ENCODE measurements around the gene MTHFD2L.
A peak's percentile ranks its signal among the peaks of the same experiment; 100 is the strongest.

The MTHFD2L gene

DNA sequence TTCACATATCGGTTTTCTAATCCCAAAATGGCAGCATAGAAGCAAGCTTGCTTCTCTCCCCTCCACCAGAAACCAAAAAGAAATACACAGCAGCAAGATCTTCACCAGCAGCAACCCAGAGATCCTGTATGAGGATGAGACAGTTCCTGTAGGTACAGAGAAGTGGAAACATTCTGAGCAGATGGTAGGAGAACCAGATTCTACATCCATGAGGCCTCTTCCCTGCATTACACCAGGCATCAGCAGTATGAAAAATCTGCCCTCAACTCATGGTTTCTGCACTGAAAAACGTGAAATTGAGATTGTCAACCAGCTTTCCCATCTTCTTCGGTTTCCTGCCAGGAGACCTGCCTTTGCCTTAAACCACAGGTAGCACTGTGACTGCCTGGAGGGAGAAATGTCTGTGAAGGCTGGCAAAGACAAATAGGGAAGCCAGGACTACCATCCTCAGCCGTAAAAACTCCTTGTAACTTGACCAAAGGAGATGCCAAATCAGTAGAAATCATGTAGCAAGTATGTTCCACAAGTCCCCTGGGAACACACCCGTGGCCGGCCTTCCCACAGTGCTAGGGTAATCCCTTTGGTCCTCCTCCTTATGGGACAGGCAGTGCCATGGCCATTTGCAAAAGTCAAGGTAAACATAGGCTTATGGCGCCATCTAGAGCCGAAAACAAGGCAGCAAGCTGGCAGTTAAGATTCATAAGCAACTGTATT lies 24.0 kb upstream of the MTHFD2L start:
- DNase-seq: peak in 3 of 6 experiments; percentile 2 to 21 (median 6)

DNA sequence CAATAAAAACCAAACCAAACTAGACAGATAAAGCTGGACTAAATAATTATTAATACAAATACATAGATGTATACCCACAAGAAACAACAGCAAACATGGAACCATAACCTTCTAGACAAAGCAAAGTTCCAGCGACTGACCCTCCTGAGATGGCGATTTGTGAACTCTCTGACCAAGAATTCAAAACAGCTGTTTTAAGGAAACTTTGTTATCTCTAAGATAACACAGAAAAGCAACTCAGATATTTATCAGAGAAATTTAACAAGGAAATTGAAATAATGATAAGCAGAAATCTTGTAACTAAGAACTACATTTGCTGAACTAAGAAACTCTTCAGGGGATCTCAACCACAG lies 23.4 kb upstream of the MTHFD2L start:
- DNase-seq: no peak

GRCh38 chr4:74146581-74147129 lies 11.3 kb upstream of the MTHFD2L start:
- no peak for DNase-seq

DNA sequence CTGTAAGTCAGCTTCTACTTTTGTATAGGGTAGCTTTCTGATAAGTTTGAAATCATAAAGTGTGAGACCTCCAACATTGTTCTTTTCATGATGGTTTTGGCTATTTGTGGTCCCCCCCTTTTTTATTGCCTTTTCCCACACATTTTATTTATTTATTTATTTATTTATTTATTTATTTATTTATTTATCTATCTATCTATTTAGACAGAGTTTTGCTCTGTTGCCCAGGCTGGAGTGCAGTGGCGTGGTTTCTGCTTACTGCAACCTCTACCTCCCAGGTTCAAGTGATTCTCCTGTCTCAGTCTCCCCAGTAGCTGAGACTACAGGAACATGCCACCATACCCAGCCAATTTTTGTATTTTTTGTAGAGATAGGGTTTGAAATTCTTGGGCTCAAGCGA lies 9.7 kb upstream of the MTHFD2L start:
- DNase-seq: no peak

DNA sequence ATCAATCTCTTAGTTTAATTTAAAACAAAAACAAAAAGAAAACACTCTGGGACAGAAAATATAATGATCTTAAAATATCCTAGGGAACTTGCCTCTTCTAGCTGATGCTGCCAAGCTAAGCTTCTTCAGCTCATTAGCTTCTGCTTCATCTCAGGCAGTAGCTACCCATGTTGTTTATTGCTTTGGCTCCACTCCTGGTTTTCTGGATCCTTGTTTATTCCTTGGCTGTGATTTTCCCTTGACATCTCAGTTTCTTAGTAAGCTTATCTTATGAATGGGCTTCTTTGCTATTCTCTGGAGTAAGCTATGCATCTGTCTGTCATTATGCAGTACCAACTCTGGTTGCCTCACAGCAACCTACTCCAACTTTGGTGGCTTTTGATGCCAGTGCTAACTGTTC lies 5.1 kb upstream of the MTHFD2L start:
- no peak for DNase-seq

- no peak for DNase-seq
These were observed 1.4 kb upstream of the MTHFD2L start for GRCh38 chr4:74156521-74156920.

DNA sequence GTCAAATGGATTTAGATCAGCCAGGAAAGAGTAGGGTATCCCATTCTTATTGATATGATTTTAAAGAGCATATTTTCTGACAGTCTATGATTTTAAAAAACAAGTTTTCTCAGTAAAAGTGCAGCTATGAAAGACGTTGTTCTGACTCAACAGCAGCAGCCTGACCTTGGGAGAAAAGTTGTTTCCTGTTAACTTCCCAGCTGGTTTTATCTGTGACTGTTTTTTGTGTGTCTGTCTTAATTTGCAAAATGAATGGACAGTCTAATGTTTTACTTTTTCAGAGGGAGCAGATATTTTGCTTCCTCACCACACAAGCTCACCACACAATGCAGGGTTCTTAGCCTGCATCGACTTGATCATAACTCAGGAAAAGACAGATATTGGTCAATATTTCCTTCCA lies 764 bp upstream of the MTHFD2L start:
- no peak for DNase-seq

- DNase-seq: peak in 1 of 6 experiments; percentile 22
These were observed 686 bp downstream of the MTHFD2L start for GRCh38 chr4:74158466-74159142.

GRCh38 chr4:74159143-74159709 lies 1.3 kb downstream of the MTHFD2L start:
- DNase-seq: no peak

- no peak for DNase-seq
These were observed 3.9 kb downstream of the MTHFD2L start for GRCh38 chr4:74161666-74162450.

DNA sequence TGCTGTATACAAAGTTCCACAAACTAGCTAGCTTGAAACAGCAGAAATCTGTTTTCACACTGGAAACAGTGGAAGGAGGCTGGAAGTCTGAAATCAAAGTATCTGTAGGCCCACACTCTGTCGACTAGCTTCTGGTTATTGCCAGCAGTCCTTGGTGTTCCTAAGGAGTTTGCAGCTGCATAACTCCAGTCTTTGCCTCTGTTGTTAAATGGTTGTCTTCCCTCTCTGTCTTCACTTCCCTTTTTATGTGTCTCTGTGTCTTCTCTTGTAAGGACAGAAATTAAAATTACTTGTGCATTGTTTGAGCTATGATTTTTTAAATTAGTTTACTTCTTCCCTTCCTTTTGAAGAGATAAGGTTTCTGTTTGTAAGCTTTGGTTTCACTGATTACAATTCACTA lies 8.2 kb downstream of the MTHFD2L start:
- no peak for DNase-seq

- no peak for DNase-seq
These were observed 8.9 kb downstream of the MTHFD2L start for GRCh38 chr4:74166818-74167217.

- DNase-seq: no peak
These were observed 9.7 kb downstream of the MTHFD2L start for GRCh38 chr4:74167585-74167984.

DNA sequence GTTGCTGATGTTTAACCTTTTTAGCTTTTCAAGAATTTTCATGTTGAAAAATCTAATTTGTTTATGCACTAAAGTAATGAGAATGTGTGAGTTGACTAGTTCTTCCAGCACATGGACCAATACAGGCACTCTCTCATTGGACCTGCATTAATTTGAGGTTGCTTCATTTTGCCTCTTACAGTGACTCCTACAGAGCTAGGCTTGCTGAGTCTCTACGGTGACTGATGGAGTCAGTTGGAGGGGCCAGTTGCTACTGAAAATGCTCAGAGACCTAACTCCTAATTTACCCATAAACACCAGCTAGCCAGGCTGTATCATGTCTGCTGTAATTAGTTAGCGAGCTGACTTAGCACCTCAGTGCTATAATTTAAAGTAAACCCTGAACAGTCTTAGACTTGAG lies 10.9 kb downstream of the MTHFD2L start:
- DNase-seq: no peak

DNA sequence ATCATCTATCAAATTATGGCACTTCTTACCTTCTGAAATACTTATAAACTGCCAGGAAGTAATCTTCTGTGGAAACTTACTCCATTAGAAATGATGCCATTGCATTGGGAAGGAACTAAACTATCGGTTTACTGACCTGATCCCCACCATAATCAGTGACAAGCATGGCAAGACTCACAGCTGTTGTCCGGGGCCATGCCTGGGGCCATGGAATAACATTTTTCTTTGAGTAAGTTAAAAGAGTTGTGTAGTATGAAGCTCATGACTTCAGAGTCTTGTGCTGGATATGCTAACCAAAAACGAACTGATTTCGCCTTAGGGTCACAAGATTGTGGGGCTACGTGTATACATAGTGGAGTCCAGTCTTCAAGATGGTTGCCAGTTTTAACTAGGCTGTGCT lies 15.4 kb downstream of the MTHFD2L start:
- DNase-seq: no peak

DNA sequence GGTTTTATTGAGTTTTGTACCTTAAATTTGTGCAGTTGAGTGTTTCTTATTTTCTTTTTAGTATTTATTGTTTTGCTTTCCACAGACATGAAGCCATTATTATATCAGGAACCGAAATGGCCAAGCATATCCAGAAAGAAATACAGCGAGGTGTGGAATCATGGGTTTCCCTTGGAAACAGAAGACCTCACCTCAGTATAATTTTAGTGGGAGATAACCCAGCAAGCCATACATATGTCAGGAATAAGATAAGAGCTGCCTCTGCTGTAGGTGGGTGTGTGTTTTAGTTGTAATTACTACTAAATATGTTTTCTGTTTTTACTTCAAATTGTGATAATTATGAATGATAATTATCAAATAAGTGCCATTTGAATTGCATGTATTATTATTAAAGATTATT lies 16.5 kb downstream of the MTHFD2L start:
- DNase-seq: no peak

DNA sequence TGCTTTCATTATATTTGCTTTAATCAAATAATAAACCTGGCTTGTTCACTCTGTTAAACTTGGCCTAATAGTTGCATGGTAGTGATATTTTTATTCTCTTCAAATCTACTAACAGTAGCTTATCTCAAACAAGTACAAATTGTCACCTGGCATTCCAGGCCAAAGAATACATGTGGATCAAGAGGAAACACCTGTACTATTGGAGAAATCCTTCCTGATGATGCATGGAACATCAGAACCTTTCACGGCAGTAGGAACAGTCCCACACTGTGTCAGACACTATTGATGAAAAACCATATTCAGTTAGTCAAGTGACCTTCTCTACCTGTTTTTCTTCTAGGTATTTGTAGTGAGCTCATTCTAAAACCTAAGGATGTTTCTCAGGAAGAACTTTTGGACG lies 17.0 kb downstream of the MTHFD2L start:
- DNase-seq: no peak

- no peak for DNase-seq
These were observed 17.5 kb downstream of the MTHFD2L start for GRCh38 chr4:74175379-74175778.

DNA sequence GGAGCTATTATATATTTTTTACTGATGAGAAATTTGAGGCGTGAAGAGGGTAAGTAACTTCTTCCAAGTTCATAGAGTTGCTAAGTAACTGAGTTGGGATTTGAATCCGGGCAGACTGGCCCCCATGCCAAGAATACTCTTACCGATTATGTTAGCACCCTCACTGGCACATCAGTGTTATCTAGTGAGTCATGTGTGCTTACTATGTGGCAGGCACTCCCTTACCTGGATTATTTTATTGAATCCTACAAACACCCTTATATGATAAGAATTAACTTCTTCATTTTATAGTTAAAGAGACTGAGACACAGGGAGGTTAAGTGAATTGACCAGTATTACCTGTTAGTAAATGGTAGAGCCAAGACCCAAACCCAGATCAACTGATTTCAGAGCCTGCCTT lies 20.9 kb downstream of the MTHFD2L start:
- no peak for DNase-seq

GRCh38 chr4:74181219-74181618 lies 23.3 kb downstream of the MTHFD2L start:
- DNase-seq: no peak

GRCh38 chr4:74188912-74189311 lies 31.0 kb downstream of the MTHFD2L start:
- no peak for DNase-seq

GRCh38 chr4:74189331-74190043 lies 31.6 kb downstream of the MTHFD2L start:
- peak in 3 of 6 experiments; percentile 10 to 39 (median 37) for DNase-seq

DNA sequence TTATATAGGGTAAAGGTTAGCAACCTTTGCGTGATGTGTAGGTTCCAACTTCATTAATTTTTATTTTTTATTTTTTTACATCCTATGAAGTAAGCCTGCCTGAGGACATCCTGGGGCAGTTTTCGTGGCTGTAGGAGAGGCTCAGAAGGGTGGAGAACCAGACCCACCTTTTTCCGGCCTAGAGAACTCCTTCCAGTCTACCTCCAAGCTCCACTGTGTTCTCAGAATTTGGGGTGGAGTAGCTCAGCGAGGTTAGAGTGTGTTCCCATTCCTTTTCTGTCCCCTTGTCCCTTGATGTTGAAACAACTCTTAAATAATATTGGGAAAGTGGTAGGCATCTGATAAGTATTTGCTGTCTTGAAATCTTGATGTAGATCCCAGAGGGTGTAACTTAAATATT lies 32.4 kb downstream of the MTHFD2L start:
- no peak for DNase-seq

Measured in stimulated activated naive CD4-positive, alpha-beta T cell (primary cell).